Measurements from ENCODE around the gene TMEM205.

DNA sequence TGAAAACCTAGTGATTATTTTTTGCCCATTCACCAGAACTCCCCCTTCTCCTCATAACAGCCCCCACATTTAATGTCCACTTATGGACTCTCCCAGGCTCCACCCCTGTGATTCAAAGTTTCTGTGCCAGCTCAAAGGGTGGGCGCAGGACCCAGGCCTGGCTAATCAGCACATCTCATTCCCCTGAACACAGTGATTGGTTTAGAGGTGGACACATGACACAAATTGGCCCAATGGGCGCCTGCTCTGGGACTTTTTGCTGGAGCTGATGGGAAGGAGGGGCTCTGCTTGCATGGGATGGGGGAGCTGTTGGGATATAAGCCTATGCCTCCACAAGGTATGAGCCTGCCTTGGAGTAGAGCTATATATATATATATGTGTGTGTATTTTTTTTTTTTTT is 44.3 kb upstream of the TMEM205 start:
- TF ChIP-seq, protein P1, sequence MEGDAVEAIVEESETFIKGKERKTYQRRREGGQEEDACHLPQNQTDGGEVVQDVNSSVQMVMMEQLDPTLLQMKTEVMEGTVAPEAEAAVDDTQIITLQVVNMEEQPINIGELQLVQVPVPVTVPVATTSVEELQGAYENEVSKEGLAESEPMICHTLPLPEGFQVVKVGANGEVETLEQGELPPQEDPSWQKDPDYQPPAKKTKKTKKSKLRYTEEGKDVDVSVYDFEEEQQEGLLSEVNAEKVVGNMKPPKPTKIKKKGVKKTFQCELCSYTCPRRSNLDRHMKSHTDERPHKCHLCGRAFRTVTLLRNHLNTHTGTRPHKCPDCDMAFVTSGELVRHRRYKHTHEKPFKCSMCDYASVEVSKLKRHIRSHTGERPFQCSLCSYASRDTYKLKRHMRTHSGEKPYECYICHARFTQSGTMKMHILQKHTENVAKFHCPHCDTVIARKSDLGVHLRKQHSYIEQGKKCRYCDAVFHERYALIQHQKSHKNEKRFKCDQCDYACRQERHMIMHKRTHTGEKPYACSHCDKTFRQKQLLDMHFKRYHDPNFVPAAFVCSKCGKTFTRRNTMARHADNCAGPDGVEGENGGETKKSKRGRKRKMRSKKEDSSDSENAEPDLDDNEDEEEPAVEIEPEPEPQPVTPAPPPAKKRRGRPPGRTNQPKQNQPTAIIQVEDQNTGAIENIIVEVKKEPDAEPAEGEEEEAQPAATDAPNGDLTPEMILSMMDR (IDR thresholded peaks at IDR 0.05; ENCODE audit: low read depth, low read length, poor library complexity, severe bottlenecking): no peak
- TF ChIP-seq EZH2phosphoT487 (IDR thresholded peaks at IDR 0.05; ENCODE audit: borderline replicate concordance, low read length): no peak
